ENCODE results near the gene DEFB131A.
"Not testable (repeated sequence)": the region's sequence is repeated elsewhere in the genome, so short reads cannot be mapped to it uniquely, and the experiment has no call there.

Gene DEFB131A

GRCh38 chr4:9494256-9495035 lies 50.2 kb downstream of the DEFB131A start:
- DNase-seq (ENCODE audit: low spot score) = not testable (repeated sequence)

DNA sequence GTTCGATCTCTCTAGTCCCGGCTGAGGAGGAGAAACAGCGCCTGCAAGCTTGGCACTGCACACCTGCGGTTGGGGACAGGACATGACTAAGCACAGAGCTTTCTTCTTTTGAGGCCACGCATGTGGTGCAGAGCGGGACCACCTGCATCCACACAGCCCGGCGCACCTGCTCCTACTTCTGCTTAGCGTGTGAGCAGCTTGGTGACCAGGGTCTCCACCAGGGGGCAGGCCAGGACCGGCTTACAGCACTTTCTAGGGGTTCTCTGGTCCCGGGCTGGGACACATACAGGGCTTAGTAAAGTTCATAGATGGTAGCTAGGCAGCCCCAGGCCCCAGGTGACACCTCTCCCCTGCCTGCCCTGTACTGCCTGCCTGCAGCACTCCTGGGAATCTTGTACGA lies 51.2 kb downstream of the DEFB131A start:
- peak; percentile 83 for DNase-seq (ENCODE audit: low spot score)

DNA sequence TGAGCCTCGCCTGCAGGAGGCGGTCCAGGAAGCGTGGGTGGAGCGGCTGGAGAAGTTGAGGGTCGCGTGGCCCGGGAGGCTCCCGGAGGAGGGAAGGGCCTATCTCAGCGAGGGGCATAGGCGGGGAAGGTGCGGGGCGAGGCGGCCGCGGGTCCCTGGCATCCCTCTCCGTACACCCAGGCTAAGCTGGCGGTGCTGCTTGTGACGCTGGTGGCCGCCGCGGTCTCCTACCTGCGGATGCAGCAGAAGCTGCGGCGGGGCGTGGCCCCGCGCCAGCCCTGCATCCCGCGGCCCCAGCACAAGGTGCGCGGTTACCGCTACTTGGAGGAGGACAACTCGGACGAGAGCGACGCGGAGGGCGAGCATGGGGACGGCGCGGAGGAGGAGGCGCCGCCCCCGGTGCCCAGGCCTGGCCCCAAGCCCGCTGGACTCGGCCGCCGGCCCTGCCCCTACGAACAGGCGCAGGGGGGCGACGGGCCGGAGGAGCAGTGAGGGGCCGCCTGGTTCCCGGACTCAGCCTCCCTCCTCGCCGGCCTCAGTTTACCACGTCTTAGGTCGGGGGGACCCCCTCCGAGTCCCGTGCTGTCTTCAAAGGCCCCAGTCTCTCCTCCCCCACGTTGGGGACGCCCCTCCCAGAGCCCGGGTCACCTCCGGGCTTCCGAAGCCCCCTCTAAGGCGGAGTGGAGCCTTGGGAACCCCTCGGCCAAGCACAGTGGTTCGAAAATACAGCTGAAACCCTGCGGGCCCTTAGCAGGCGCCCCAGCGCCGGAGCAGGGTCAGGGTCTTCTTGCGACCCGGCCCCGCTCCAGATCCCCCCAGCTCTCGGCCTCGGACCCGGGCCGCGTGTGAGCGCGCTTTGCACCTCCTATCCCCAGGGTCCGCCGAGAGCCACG lies 53.6 kb downstream of the DEFB131A start:
- not testable (repeated sequence) for DNase-seq (ENCODE audit: low spot score)

GRCh38 chr4:9498468-9499040 lies 54.3 kb downstream of the DEFB131A start:
- not testable (repeated sequence) for DNase-seq (ENCODE audit: low spot score)

GRCh38 chr4:9499974-9500487 lies 55.8 kb downstream of the DEFB131A start:
- not testable (repeated sequence) for DNase-seq (ENCODE audit: low spot score)
